H9 (cell line): Measurements from ENCODE around the gene ZNF683. TPM values are rescaled to one million over a fixed set of nuclear protein-coding genes. Genes with fewer than 3 reads are reported as not detected.

ENCODE experiments used
- DNase-seq: peaks from one replicate; pipeline ENCODE4 v3.0.0-alpha.2; 2017
- H2AFZ ChIP-seq: one replicate; pipeline ENCODE4 v1.6.1; 2013; ENCODE audit warnings: mild to moderate bottlenecking, low read length, control low read depth, moderate library complexity
- H2AK5ac ChIP-seq: 2 replicates; pipeline ENCODE4 v1.6.1; 2013; ENCODE audit warnings: low read length, control low read depth, mixed read lengths; ENCODE audit not compliant: insufficient read length
- H2BK120ac ChIP-seq: one replicate; pipeline ENCODE4 v1.6.1; 2013; ENCODE audit warnings: low read depth, mild to moderate bottlenecking, low read length, control low read depth, inconsistent platforms; ENCODE audit not compliant: poor library complexity, severe bottlenecking
- H2BK12ac ChIP-seq: 2 replicates; pipeline ENCODE4 v1.6.1; 2013; ENCODE audit warnings: low read length, control low read depth, mixed read lengths, low read depth; ENCODE audit not compliant: insufficient read length
- H2BK15ac ChIP-seq: 2 replicates; pipeline ENCODE4 v1.6.1; 2013; ENCODE audit warnings: low read depth, low read length, control low read depth
- H2BK20ac ChIP-seq: one replicate; pipeline ENCODE4 v1.6.1; 2013; ENCODE audit warnings: low read depth, mild to moderate bottlenecking, low read length, control low read depth, inconsistent platforms; ENCODE audit not compliant: poor library complexity, severe bottlenecking
- H2BK5ac ChIP-seq: 2 replicates; pipeline ENCODE4 v1.6.1; 2013; ENCODE audit warnings: low read length, control low read depth, mixed read lengths; ENCODE audit not compliant: insufficient read length
- H3K14ac ChIP-seq: 2 replicates; pipeline ENCODE4 v1.6.1; 2013; ENCODE audit warnings: low read length, control low read depth; ENCODE audit not compliant: insufficient read depth
- H3K18ac ChIP-seq: 2 replicates; pipeline ENCODE4 v1.6.1; 2013; ENCODE audit warnings: low read depth, mild to moderate bottlenecking, mixed read lengths, low read length, control low read depth; ENCODE audit not compliant: insufficient read length
- H3K23ac ChIP-seq: 2 replicates; pipeline ENCODE4 v1.6.1; 2013; ENCODE audit warnings: low read length, control low read depth, mixed read lengths, low read depth; ENCODE audit not compliant: insufficient read length
- H3K23me2 ChIP-seq: 2 replicates; pipeline ENCODE4 v1.6.1; 2013; ENCODE audit warnings: low read depth, mild to moderate bottlenecking, mixed read lengths, low read length, control low read depth; ENCODE audit not compliant: insufficient read length, poor library complexity, severe bottlenecking
- H3K27ac ChIP-seq: 2 replicates; pipeline ENCODE4 v1.5.1; 2013; ENCODE audit warnings: low read length, control low read depth, mixed read lengths, low read depth; ENCODE audit not compliant: insufficient read length
- H3K27me3 ChIP-seq: 2 replicates; pipeline ENCODE4 v1.6.1; 2013; ENCODE audit warnings: low read length, control low read depth, inconsistent platforms; ENCODE audit not compliant: insufficient read depth
- H3K4ac ChIP-seq: 2 replicates; pipeline ENCODE4 v1.6.1; 2013; ENCODE audit warnings: low read depth, mild to moderate bottlenecking, control low read depth, inconsistent platforms, low read length, moderate library complexity
- H3K4me1 ChIP-seq: 2 replicates; pipeline ENCODE4 v1.6.1; 2013; ENCODE audit warnings: low read length, control low read depth, inconsistent platforms; ENCODE audit not compliant: insufficient read depth
- H3K4me2 ChIP-seq: 2 replicates; pipeline ENCODE4 v1.6.1; 2013; ENCODE audit warnings: low read length, control low read depth, mixed read lengths; ENCODE audit not compliant: insufficient read length, insufficient read depth
- H3K56ac ChIP-seq: 2 replicates; pipeline ENCODE4 v1.6.1; 2013; ENCODE audit warnings: low read depth, mild to moderate bottlenecking, mixed read lengths, low read length, control low read depth; ENCODE audit not compliant: insufficient read length
- H3K79me1 ChIP-seq: 2 replicates; pipeline ENCODE4 v1.6.1; 2013; ENCODE audit warnings: low read depth, mild to moderate bottlenecking, moderate library complexity, low read length, control low read depth, inconsistent platforms; ENCODE audit not compliant: insufficient read depth, poor library complexity, severe bottlenecking
- H3K79me2 ChIP-seq: 2 replicates; pipeline ENCODE4 v1.6.1; 2013; ENCODE audit warnings: low read length, control low read depth, inconsistent platforms; ENCODE audit not compliant: insufficient read depth
- H3K9ac ChIP-seq: 2 replicates; pipeline ENCODE4 v1.6.1; 2013; ENCODE audit warnings: low read length, control low read depth, mixed read lengths; ENCODE audit not compliant: insufficient read length; ENCODE audit errors: extremely low read depth
- H3K9me3 ChIP-seq: one replicate; pipeline ENCODE4 v1.6.1; 2013; ENCODE audit warnings: low read depth, low read length, inconsistent platforms; ENCODE audit not compliant: control insufficient read depth
- H3T11ph ChIP-seq: one replicate; pipeline ENCODE4 v1.6.1; 2013; ENCODE audit warnings: mild to moderate bottlenecking, low read length, control low read depth, inconsistent platforms
- H4K20me1 ChIP-seq: one replicate; pipeline ENCODE4 v1.6.1; 2013; ENCODE audit not compliant: control insufficient read depth, insufficient read length, insufficient read depth
- H4K5ac ChIP-seq: 2 replicates; pipeline ENCODE4 v1.6.1; 2013; ENCODE audit warnings: low read depth, mild to moderate bottlenecking, mixed read lengths, low read length, control low read depth; ENCODE audit not compliant: insufficient read length
- H4K8ac ChIP-seq: replicated peaks from 2 replicates; pipeline ENCODE4 v1.6.1; 2013; ENCODE audit warnings: low read length, control low read depth, mixed read lengths, low read depth; ENCODE audit not compliant: insufficient read length
- H4K91ac ChIP-seq: 2 replicates; pipeline ENCODE4 v1.6.1; 2013; ENCODE audit warnings: low read depth, mild to moderate bottlenecking, moderate library complexity, mixed read lengths, low read length, control low read depth; ENCODE audit not compliant: insufficient read length
- H3K27ac Mint-ChIP-seq, 3 experiments: 2 replicates in 2 of 3; 3 replicates in 1 of 3; pipeline ENCODE4 v1.8.0; 2020 to 2021; ENCODE audit warnings: mixed read lengths in 3 of 3, mild to moderate bottlenecking in 1 of 3, moderate library complexity in 1 of 3
- H3K27me3 Mint-ChIP-seq: 2 replicates; pipeline ENCODE4 v1.8.0; 2021; ENCODE audit warnings: low read depth, mild to moderate bottlenecking, moderate library complexity, mixed read lengths
- H3K36me3 Mint-ChIP-seq, 3 experiments: 2 replicates in 2 of 3; 3 replicates in 1 of 3; pipeline ENCODE4 v1.8.0; 2020 to 2021; ENCODE audit warnings: low read depth in 3 of 3, mixed read lengths in 3 of 3; ENCODE audit not compliant: insufficient read depth in 1 of 3
- H3K4me1 Mint-ChIP-seq, 2 experiments: 2 replicates each; pipeline ENCODE4 v1.8.0; 2020; ENCODE audit warnings: mixed read lengths in 2 of 2
- H3K4me3 Mint-ChIP-seq, 2 experiments: 2 replicates in 1 of 2; 3 replicates in 1 of 2; pipeline ENCODE4 v1.8.0; 2020 to 2021; ENCODE audit warnings: mild to moderate bottlenecking in 2 of 2, mixed read lengths in 2 of 2, moderate library complexity in 1 of 2
- H3K9me3 Mint-ChIP-seq, 2 experiments: 2 replicates in 1 of 2; 3 replicates in 1 of 2; pipeline ENCODE4 v1.8.0; 2020; ENCODE audit warnings: mild to moderate bottlenecking in 2 of 2, mixed read lengths in 2 of 2, moderate library complexity in 1 of 2
- WGBS: extraction: QIAGEN DNeasy Blood & Tissue Kit; methylation state at CpG from one replicate; pipeline ENCODE4 v1.1.7; 2013; ENCODE audit warnings: missing lambda C conversion rate, low lambda C conversion rate, mixed read lengths; ENCODE audit not compliant: insufficient read length; ENCODE audit errors: extremely low coverage; 5-methylcytosine and 5-hydroxymethylcytosine counted together
- total RNA-seq: library from RNA; stranded (reverse); gene quantifications from 2 replicates; pipeline ENCODE4 v1.2.1, GENCODE V29; 2021
- TF ChIP-seq, protein P1 (sequence below): fragments of 200-600 bp; sonication (generic); conservative IDR thresholded peaks from 3 replicates; pipeline ENCODE4 v1.8.0; 2021; ENCODE audit warnings: antibody characterized with exemption, mild to moderate bottlenecking

The ZNF683 gene
- total RNA-seq, 1 experiment from 2014 or later = not detected

DNA sequence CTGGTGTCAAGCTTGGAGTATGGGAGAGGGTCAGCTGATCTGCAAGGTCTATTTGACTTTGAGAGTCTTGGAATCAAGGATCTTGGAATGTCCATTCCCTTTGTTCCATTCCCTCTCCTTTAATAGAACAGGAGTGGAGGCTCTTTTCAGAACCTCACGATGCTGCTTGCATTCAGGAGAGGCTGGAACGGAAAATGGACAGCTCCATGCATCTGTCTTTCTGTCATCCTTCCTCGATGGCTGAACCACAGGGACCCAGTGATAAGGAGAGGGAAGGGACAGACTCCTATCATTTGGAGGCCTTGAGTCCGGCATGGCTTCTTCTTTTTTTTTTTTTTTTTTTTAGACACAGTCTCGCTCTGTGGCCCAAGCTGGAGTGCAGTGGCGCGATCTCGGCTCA, 23.2 kb upstream of the ZNF683 start:
- H3K4me2 ChIP-seq = no peak overlapping the region
- WGBS = no CpG with 5 or more reads among the region's 8 CpGs
- Mint-ChIP-seq H3K4me1 (peaks cover 20 to 25% of the 10 kb centered on the region in 2 experiments), H3K36me3 (no peaks in the 10 kb centered on the region), H3K27ac (no peak overlapping the region; a peak in 1 of 7 replicates), H3K9me3 (no peaks in the 10 kb centered on the region), H3K27me3 (no peaks in the 10 kb centered on the region), H3K4me3 (no peak overlapping the region; a peak in 1 of 5 replicates)
- no peaks in the 10 kb centered on the region for H3K27me3 ChIP-seq
- no peak for DNase-seq
- H2BK12ac ChIP-seq = no peak overlapping the region
- H4K20me1 ChIP-seq = no peaks in the 10 kb centered on the region
- no peak overlapping the region for H4K8ac ChIP-seq
- no peak overlapping the region for H2AK5ac ChIP-seq
- no peak overlapping the region for H2BK15ac ChIP-seq
- H2BK20ac ChIP-seq = no peak overlapping the region
- no peak overlapping the region for H2BK120ac ChIP-seq
- no peak overlapping the region for H3K14ac ChIP-seq
- H3K9me3 ChIP-seq = no peaks in the 10 kb centered on the region
- H2AFZ ChIP-seq = no peak overlapping the region
- no peaks in the 10 kb centered on the region for H3K79me2 ChIP-seq
- no peaks in the 10 kb centered on the region for H3K79me1 ChIP-seq
- no peak overlapping the region for H3K27ac ChIP-seq
- H4K5ac ChIP-seq = no peak overlapping the region
- no peak overlapping the region for H3T11ph ChIP-seq
- no peak overlapping the region for H4K91ac ChIP-seq
- H3K4me1 ChIP-seq = peaks cover 2% of the 10 kb centered on the region; the same call in 1 of the 2 replicates
- H3K18ac ChIP-seq = no peak overlapping the region
- no peaks in the 10 kb centered on the region for H3K23me2 ChIP-seq
- TF ChIP-seq, protein P1, sequence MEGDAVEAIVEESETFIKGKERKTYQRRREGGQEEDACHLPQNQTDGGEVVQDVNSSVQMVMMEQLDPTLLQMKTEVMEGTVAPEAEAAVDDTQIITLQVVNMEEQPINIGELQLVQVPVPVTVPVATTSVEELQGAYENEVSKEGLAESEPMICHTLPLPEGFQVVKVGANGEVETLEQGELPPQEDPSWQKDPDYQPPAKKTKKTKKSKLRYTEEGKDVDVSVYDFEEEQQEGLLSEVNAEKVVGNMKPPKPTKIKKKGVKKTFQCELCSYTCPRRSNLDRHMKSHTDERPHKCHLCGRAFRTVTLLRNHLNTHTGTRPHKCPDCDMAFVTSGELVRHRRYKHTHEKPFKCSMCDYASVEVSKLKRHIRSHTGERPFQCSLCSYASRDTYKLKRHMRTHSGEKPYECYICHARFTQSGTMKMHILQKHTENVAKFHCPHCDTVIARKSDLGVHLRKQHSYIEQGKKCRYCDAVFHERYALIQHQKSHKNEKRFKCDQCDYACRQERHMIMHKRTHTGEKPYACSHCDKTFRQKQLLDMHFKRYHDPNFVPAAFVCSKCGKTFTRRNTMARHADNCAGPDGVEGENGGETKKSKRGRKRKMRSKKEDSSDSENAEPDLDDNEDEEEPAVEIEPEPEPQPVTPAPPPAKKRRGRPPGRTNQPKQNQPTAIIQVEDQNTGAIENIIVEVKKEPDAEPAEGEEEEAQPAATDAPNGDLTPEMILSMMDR = no peak
- no peak overlapping the region for H3K23ac ChIP-seq
- no peak overlapping the region for H2BK5ac ChIP-seq
- H3K4ac ChIP-seq = no peak overlapping the region
- no peak overlapping the region for H3K9ac ChIP-seq
- no peak overlapping the region for H3K56ac ChIP-seq
